HepG2 (cell line): ENCODE data around the gene SLC5A6. TPM values are rescaled to one million over a fixed set of nuclear protein-coding genes. Genes with fewer than 3 reads are reported as not detected.

Source experiments
- ATAC-seq: fragments of 200-7000 bp; cut with Tn5 transposase; 3 replicates; pipeline ENCODE4 v1.9.1; 2020; ENCODE audit warnings: mild to moderate bottlenecking, moderate library complexity
- BruUV-seq: library from RNA; stranded (reverse); fragments of 400-500 nt; replicated peaks from 2 replicates; lab custom pipeline; 2021; lab: Mats Ljungman, UMichigan
- CTCF ChIA-PET: fragments of 300-600 bp; formaldehyde crosslinking; extraction: SDS; loops from one replicate; lab custom pipeline; 2021; ENCODE audit warnings: low total read pairs, inconsistent platforms, low intra/inter-chr PET ratio; lab: Yijun Ruan, JAX
- POLR2A ChIA-PET: fragments of 350-600 bp; sonication (Branson Sonifier 250); formaldehyde crosslinking; loops from one replicate; lab custom pipeline; 2020; ENCODE audit warnings: antibody characterized with exemption, inconsistent platforms; lab: Yijun Ruan, JAX
- DNase-seq: peaks from one replicate; pipeline ENCODE4 v3.0.0-alpha.2; 2015; ENCODE audit warnings: low spot score
- FAIRE-seq: peaks from 3 replicates; lab custom pipeline; 2011; peaks lifted over from hg19 to GRCh38; lab: Jason Lieb, UNC
- H2AFZ ChIP-seq: one replicate; pipeline ENCODE4 v1.6.1; 2011; ENCODE audit warnings: low read length, inconsistent platforms
- H3K27ac ChIP-seq: fragments of 300-600 bp; 3 replicates; pipeline ENCODE4 v1.8.0; 2011; ENCODE audit warnings: mixed run types, mild to moderate bottlenecking, mixed read lengths, low read length, inconsistent platforms; ENCODE audit not compliant: insufficient read depth; ENCODE audit errors: extremely low read length
- H3K27me3 ChIP-seq, 2 experiments: fragments of 200-600 bp in 1 of 2; 2 replicates in 1 of 2; 3 replicates in 1 of 2; pipeline versions ENCODE4 v1.6.0 to v1.8.0; 2011; ENCODE audit warnings: low read length in 2 of 2, mild to moderate bottlenecking in 2 of 2, moderate library complexity in 2 of 2, inconsistent platforms in 1 of 2; ENCODE audit not compliant: insufficient read depth in 2 of 2, control insufficient read depth in 1 of 2
- H3K36me3 ChIP-seq, 2 experiments: fragments of 200-600 bp in 1 of 2; replicated peaks in 1 of 2; 2 replicates in 1 of 2; 3 replicates in 1 of 2; pipeline versions ENCODE4 v1.5.1 to v1.8.0; 2011; ENCODE audit warnings: low read length in 2 of 2, inconsistent platforms in 1 of 2; ENCODE audit not compliant: insufficient read depth in 2 of 2, control insufficient read depth in 1 of 2
- H3K4me1 ChIP-seq: 2 replicates; pipeline ENCODE4 v1.5.1; 2012; ENCODE audit warnings: low read length, inconsistent platforms; ENCODE audit not compliant: insufficient read depth
- H3K4me2 ChIP-seq: 2 replicates; pipeline ENCODE4 v1.6.0; 2011; ENCODE audit warnings: low read depth, low read length, inconsistent platforms
- H3K4me3 ChIP-seq, 3 experiments: fragments of 200-600 bp in 1 of 3; sonication (generic), shearing (Covaris generic) in 1 of 3; replicated peaks in 1 of 3; 2 replicates each; pipeline ENCODE4 v1.5.1; 2011 to 2016; ENCODE audit warnings: low read length in 3 of 3, inconsistent platforms in 2 of 3, low read depth in 2 of 3, mild to moderate bottlenecking in 2 of 3, control low read depth in 1 of 3, mixed read lengths in 1 of 3; ENCODE audit not compliant: insufficient read depth in 1 of 3
- H3K79me2 ChIP-seq: one replicate; pipeline ENCODE4 v1.6.1; 2011; ENCODE audit warnings: low read length, inconsistent platforms; ENCODE audit not compliant: insufficient read depth
- H3K9ac ChIP-seq: 2 replicates; pipeline ENCODE4 v1.6.0; 2011; ENCODE audit warnings: mild to moderate bottlenecking, low read depth, low read length, inconsistent platforms; ENCODE audit not compliant: insufficient read depth
- H3K9me3 ChIP-seq: 2 replicates; pipeline ENCODE4 v1.5.1; 2012; ENCODE audit warnings: mild to moderate bottlenecking, low read length
- H4K20me1 ChIP-seq: 2 replicates; pipeline ENCODE4 v1.6.0; 2011; ENCODE audit warnings: inconsistent platforms, mild to moderate bottlenecking, low read length, moderate library complexity; ENCODE audit not compliant: insufficient read depth
- BHLHE40 ChIP-seq: IDR thresholded peaks from 2 replicates; pipeline ENCODE4 v1.6.1; 2011; ENCODE audit warnings: low read length, improper control_type of control experiment
- GFI1 ChIP-seq: sonication (generic); formaldehyde crosslinking; IDR thresholded peaks from 2 replicates; pipeline ENCODE4 v1.5.0; 2020; ENCODE audit warnings: missing genetic modification reagents, mild to moderate bottlenecking, borderline replicate concordance
- HOMEZ ChIP-seq: IDR thresholded peaks from 2 replicates; pipeline ENCODE4 v1.6.1; 2016; ENCODE audit warnings: low read depth
- MEF2D ChIP-seq: sonication (generic); formaldehyde crosslinking; IDR thresholded peaks from 2 replicates; pipeline ENCODE4 v1.5.1; 2020; ENCODE audit warnings: mild to moderate bottlenecking, missing genetic modification reagents
- SALL1 ChIP-seq: sonication (generic); formaldehyde crosslinking; IDR thresholded peaks from 2 replicates; pipeline ENCODE4 v1.8.0; 2022; ENCODE audit warnings: mild to moderate bottlenecking, missing genetic modification reagents
- TRAFD1 ChIP-seq: sonication (generic); formaldehyde crosslinking; IDR thresholded peaks from 2 replicates; pipeline ENCODE4 v1.5.1; 2020; ENCODE audit warnings: missing genetic modification reagents, mild to moderate bottlenecking, borderline replicate concordance
- ZBTB38 ChIP-seq: sonication (generic); formaldehyde crosslinking; IDR thresholded peaks from 2 replicates; pipeline ENCODE4 v1.5.1; 2020; ENCODE audit warnings: mild to moderate bottlenecking, missing genetic modification reagents
- ZNF160 ChIP-seq: sonication (generic); formaldehyde crosslinking; IDR thresholded peaks from 2 replicates; pipeline ENCODE4 v1.8.0; 2022; ENCODE audit warnings: mild to moderate bottlenecking, inconsistent platforms, missing genetic modification reagents
- ZNF3 ChIP-seq: IDR thresholded peaks from 2 replicates; pipeline ENCODE4 v1.7.0; 2017; ENCODE audit warnings: inconsistent platforms
- WGBS: methylation state at CpG from one replicate; pipeline ENCODE4 v1.1.6; 2017; ENCODE audit warnings: low lambda C conversion rate; 5-methylcytosine and 5-hydroxymethylcytosine counted together
- in situ Hi-C: cut with HindIII; loops from 2 replicates; pipeline ENCODE4 v1.10.0; 2017; ENCODE audit warnings: low pct_unique_long_range_greater_than_20kb; ENCODE audit not compliant: extremely low pct_ligation_motif_present
- intact Hi-C: fragments of 100-400 bp; cut with micrococcal nuclease; formaldehyde crosslinking; loops from one replicate; pipeline ENCODE4 v1.10.0; 2022; ENCODE audit not compliant: unreplicated experiment
- polyA plus RNA-seq, 8 experiments: library from polyadenylated mRNA; depleted of rRNA in 3 of 8; stranded (reverse) in 7 of 8; unstranded in 1 of 8; fragments of >200 nt; fragmentation: Illumina TruSeq in 4 of 8; extraction: Trizol in 4 of 8; gene quantifications; 2 replicates each; pipeline versions ENCODE4 v1.2.1 to v1.2.3, GENCODE V29; 2011 to 2016; ENCODE audit warnings: low read depth in 4 of 8, missing spikeins in 1 of 8, mixed read lengths in 1 of 8; ENCODE audit not compliant: insufficient read depth in 1 of 8
- total RNA-seq, 5 experiments: library from RNA; depleted of rRNA; stranded (reverse); fragments of >200 nt; fragmentation: Illumina TruSeq; extraction: Trizol; gene quantifications; 2 replicates each; pipeline ENCODE4 v1.2.3, GENCODE V29; 2016; ENCODE audit warnings: low read depth in 1 of 5
- TF ChIP-seq, protein P1 (sequence below): sonication (generic); formaldehyde crosslinking; IDR thresholded peaks from 2 replicates; pipeline ENCODE4 v1.4.0; 2020; ENCODE audit warnings: missing genetic modification reagents, mild to moderate bottlenecking, borderline replicate concordance

The SLC5A6 gene
- total and polyA plus RNA-seq, 2 of the 13 experiments (the other 11 are each of a cell fraction or from before 2014, with no cell fraction given) = 135 to 417 TPM

DNA sequence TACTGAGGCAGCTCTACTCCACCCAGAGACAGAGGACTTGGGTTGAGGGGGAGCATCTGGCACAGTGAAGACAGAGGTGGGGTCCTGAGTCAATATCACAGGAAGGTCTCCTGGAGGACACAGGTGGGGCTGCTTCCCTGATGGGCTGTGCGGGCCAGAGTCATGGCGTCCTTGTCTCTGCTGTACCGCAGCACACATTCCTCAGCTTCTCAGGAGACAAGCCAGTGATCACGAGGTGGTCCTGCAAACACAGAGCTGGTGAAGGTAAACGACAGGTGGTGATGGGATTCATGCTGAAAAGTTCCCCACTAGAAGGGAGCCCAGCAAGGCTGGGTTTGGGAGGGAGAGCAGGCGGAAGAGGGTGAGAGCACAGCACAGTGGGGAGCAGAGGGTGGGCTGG lies 53.6 kb downstream of the SLC5A6 start:
- DNase-seq (no peak), FAIRE-seq (no peak), ATAC-seq (peak; percentile 16; the same call in 2 of the 3 replicates)
- no peaks in the 10 kb centered on the region for H3K27me3 ChIP-seq
- H3K9ac ChIP-seq = no peak overlapping the region; the same call in 1 of the 2 replicates
- no peaks in the 10 kb centered on the region for H3K79me2 ChIP-seq
- intact Hi-C loops (no loop called here), in situ Hi-C loops (no loop called here)
- H3K4me2 ChIP-seq = 0 out of 2 replicates have a peak overlapping the region, but pooled peaks have one; percentile 19
- peaks cover 57% of the 10 kb centered on the region for H3K4me1 ChIP-seq
- CTCF ChIA-PET = no interaction called here
- H3K9me3 ChIP-seq = no peaks in the 10 kb centered on the region
- H3K4me3 ChIP-seq = no peak overlapping the region
- 63% methylated on average over 6 of the region's 6 CpGs for WGBS
- POLR2A ChIA-PET = interaction anchor here (0.9 to 3.5 kb wide), 4 partner anchors 19 to 54 kb away, joined by 3 to 9 read pairs (median 4); partner anchors contain the start of genes ATRAID, PREB and SLC5A6
- H3K36me3 ChIP-seq = no peaks in the 10 kb centered on the region
- H4K20me1 ChIP-seq = no peaks in the 10 kb centered on the region
- BruUV-seq = no TSS peak
- H3K27ac ChIP-seq = no peak overlapping the region
- H2AFZ ChIP-seq = peak overlapping the region; percentile 38
- TF ChIP-seq, protein P1, sequence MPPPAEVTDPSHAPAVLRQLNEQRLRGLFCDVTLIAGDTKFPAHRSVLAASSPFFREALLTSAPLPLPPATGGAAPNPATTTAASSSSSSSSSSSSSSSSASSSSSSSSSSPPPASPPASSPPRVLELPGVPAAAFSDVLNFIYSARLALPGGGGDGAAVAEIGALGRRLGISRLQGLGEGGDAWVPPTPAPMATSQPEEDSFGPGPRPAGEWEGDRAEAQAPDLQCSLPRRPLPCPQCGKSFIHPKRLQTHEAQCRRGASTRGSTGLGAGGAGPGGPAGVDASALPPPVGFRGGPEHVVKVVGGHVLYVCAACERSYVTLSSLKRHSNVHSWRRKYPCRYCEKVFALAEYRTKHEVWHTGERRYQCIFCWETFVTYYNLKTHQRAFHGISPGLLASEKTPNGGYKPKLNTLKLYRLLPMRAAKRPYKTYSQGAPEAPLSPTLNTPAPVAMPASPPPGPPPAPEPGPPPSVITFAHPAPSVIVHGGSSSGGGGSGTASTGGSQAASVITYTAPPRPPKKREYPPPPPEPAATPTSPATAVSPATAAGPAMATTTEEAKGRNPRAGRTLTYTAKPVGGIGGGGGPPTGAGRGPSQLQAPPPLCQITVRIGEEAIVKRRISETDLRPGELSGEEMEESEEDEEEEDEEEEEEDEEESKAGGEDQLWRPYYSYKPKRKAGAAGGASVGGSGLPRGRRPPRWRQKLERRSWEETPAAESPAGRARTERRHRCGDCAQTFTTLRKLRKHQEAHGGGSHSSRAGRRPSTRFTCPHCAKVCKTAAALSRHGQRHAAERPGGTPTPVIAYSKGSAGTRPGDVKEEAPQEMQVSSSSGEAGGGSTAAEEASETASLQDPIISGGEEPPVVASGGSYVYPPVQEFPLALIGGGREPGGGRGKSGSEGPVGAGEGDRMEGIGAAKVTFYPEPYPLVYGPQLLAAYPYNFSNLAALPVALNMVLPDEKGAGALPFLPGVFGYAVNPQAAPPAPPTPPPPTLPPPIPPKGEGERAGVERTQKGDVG (CRISPR knock-in tag) = 0 out of 2 replicates have a peak, but pooled peaks have one; percentile 49
- no peak for TF ChIP-seq BHLHE40
- TF ChIP-seq HOMEZ (CRISPR knock-in tag) = no peak
- no peak for TF ChIP-seq GFI1 (CRISPR knock-in tag)
- no peak for TF ChIP-seq MEF2D (CRISPR knock-in tag)
- TF ChIP-seq ZNF160 (CRISPR knock-in tag) = no peak
- no peak for TF ChIP-seq ZNF3 (CRISPR knock-in tag)
- peak; percentile 7; the same call in 1 of the 2 replicates for TF ChIP-seq SALL1 (CRISPR knock-in tag)
- TF ChIP-seq TRAFD1 (CRISPR knock-in tag) = no peak
- peak; percentile 53 for TF ChIP-seq ZBTB38
